ENCODE measurements around the gene TMA7B.

The TMA7B gene

DNA sequence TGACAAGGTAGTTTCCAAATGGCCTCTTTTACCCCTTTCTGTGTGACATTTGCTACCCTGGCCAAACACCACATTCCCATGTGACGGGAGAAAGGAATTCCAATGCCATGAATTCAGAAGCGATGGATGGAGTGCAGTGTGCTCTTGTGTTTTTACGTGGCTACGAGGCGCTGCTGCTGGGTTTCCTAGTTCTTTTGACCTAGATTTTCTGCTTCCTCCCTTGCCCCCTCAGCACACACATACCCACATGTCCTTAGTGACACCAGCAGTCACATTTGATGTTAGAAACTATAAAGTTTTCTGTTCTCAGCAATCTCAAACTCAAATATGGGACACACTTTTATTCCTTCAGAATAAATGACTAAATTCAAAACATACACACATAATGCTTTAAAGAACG, 7.8 kb upstream of the TMA7B start:
- no peak for DNase-seq (ENCODE audit: low read depth)
- TF ChIP-seq, protein P1, sequence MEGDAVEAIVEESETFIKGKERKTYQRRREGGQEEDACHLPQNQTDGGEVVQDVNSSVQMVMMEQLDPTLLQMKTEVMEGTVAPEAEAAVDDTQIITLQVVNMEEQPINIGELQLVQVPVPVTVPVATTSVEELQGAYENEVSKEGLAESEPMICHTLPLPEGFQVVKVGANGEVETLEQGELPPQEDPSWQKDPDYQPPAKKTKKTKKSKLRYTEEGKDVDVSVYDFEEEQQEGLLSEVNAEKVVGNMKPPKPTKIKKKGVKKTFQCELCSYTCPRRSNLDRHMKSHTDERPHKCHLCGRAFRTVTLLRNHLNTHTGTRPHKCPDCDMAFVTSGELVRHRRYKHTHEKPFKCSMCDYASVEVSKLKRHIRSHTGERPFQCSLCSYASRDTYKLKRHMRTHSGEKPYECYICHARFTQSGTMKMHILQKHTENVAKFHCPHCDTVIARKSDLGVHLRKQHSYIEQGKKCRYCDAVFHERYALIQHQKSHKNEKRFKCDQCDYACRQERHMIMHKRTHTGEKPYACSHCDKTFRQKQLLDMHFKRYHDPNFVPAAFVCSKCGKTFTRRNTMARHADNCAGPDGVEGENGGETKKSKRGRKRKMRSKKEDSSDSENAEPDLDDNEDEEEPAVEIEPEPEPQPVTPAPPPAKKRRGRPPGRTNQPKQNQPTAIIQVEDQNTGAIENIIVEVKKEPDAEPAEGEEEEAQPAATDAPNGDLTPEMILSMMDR (IDR thresholded peaks at IDR 0.05; ENCODE audit: low read depth, low read length, missing control alignments), result no peak
- H3K4me3 ChIP-seq (ENCODE audit: low read depth, low read length), result no peak overlapping the region

DNA sequence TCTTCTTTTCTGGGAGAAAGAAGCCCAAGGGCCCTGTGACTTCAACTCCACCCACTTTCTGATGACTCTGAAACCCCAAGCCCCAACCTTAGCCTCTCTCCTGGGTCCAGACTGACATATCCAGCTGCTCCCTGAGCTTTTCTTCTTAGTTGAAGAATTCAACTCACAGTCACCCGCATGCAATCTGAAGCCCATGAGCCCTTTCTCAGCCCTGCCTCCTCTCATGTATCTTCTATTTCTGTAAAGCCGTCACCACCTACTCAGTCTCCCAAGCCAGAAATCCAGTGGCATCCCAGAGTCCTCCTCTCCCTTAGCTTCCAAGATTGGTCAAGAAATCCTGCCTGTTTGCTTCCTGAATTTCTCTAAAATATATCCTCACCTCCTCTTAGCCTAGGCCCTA, 7.1 kb upstream of the TMA7B start:
- no peak for DNase-seq (ENCODE audit: low read depth)
- TF ChIP-seq, protein P1 (IDR thresholded peaks at IDR 0.05; ENCODE audit: low read depth, low read length, missing control alignments), result no peak
- no peak overlapping the region for H3K4me3 ChIP-seq (ENCODE audit: low read depth, low read length)

DNA sequence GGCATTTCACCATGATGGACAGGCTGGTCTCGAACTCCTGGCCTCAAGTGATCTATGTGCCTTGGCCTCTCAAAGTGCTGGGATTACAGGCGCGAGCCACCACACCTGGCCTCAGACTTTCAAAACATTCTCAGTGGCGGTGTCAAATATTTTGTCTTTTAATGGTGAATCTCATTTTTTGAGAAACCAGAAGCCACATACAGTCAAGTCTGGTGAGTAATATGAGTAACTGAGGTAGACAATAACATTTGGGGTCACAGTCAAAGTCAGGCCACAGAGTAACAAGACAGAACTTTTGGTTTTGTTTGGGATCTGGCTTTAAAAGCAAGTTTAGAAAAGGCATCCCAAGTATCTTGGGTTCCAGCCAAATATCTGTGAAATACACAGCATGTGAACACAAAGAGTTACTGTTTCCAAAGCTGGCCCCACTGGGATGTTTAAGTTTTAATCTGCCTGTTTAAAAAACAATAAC, 5.6 kb upstream of the TMA7B start:
- no peak for DNase-seq (ENCODE audit: low read depth)
- TF ChIP-seq, protein P1 (IDR thresholded peaks at IDR 0.05; ENCODE audit: low read depth, low read length, missing control alignments), result no peak
- H3K4me3 ChIP-seq (ENCODE audit: low read depth, low read length), result no peak overlapping the region

DNA sequence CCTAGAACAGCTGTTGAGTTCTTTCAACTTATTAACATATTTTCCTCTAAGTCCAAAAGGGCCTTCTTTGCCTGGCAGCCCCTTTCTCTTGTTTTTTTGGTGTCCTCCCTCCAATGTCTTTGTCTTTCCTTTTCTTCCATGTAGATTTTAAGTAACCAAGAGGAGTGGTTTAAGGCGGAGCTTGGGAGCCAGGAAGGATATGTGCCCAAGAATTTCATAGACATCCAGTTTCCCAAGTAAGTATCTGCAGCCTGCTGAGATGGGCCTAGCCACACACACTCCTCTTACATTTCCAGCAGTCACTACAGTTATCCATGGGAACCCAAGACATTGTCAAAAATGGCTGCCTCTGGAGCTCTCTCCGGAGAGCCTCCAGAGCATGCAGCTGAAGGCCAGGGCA, 4.5 kb upstream of the TMA7B start:
- no peak for DNase-seq (ENCODE audit: low read depth)
- H3K4me3 ChIP-seq (ENCODE audit: low read depth, low read length), result no peak overlapping the region
- TF ChIP-seq, protein P1 (IDR thresholded peaks at IDR 0.05; ENCODE audit: low read depth, low read length, missing control alignments), result no peak

DNA sequence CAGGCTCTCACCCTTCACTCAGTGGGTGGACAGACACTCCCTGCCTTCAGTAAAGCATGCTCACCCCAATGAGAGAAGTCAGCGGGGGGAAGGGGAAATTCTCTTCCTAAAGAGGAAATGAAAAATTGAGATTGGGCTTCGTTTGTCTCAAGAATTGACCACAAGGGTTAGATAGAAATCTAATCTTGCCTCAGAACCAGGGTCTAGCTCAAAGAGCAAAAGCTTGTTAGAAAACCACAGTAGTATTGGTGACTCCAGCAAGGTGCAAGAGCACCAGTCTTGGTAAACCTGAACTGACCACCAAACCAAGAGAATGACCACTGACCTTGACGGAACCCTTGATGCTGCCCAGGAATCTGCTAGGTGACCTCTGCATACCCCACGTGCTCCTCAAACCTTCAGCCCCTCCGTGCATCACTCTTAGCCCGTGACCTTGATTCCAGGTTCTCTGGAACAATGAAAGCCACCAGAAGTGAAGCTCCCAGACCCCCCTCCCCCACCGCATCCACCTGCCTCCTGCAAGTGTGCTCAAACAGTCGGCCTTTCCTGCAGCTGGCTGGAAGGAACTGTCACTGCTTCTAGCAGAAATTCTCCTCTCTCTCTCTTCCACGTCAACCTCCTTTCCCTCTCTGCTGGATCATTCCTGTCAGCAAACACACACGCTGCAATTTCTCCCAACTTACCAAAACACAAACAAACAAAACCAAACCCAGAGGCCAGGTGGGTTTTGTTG, 3.1 kb upstream of the TMA7B start:
- TF ChIP-seq, protein P1 (IDR thresholded peaks at IDR 0.05; ENCODE audit: low read depth, low read length, missing control alignments), result no peak
- H3K4me3 ChIP-seq (ENCODE audit: low read depth, low read length), result no peak overlapping the region
- DNase-seq (ENCODE audit: low read depth), result peak; percentile 68

DNA sequence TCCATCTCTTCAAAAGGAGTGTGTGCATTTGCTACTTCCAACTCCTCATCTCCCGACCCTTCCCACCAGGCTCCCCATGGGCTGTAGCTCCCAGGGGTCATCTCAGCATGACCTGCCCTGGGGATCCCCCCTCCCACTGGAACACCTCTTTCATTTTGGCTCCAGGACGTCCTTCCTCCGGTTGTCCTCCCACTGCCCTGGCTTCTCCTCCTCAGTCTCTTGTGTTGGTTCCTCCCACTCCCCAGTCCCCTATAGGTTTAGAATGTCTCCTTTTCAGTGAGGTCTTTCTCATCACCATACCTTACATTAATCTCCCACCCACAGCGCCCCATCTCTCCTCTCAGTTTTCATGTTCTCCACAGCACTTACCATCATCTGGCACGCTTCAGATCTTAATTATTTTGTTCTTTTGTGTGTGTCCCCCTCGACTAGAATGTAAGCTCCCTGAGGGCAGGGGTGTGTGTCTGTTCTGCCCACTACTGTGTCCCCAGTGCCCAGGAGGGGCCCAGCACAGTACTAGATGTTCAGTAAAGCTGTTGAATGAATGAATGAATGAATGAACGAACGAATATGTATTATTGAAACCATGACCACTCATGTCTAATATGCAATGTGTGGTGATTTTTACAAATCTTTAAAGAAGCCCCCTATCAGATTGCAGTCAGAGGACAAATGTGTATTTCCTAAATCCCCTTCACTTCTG, 2.0 kb upstream of the TMA7B start:
- no peak overlapping the region for H3K4me3 ChIP-seq (ENCODE audit: low read depth, low read length)
- TF ChIP-seq, protein P1 (IDR thresholded peaks at IDR 0.05; ENCODE audit: low read depth, low read length, missing control alignments), result no peak

More for the DNA sequence above, 2.0 kb upstream of the TMA7B start:
- DNase-seq (ENCODE audit: low read depth), result no peak
